Measurements from ENCODE around the gene CORO2B. TPM values are rescaled to one million over a fixed set of nuclear protein-coding genes. Genes with fewer than 3 reads are reported as not detected.

The CORO2B gene
- total RNA-seq, 4 donors from 2014 or later: 1.3 to 18.2 (median 7.0) TPM

GRCh38 chr15:68696414-68697363, 117.9 kb downstream of the CORO2B start:
- H3K27ac ChIP-seq: no peak overlapping the region
- no peak for TF ChIP-seq POLR2A (IDR thresholded peaks at IDR 0.05)
- no peaks in the 10 kb centered on the region for H3K4me1 ChIP-seq
- intact Hi-C loops (cut with DNase I; ENCODE audit: low total_unique reads): no loop called here
- no peaks in the 10 kb centered on the region for H3K27me3 ChIP-seq
- no peaks in the 10 kb centered on the region for H3K36me3 ChIP-seq
- no peak overlapping the region for H3K4me3 ChIP-seq
- no peaks in the 10 kb centered on the region for H3K9me3 ChIP-seq
- DNase-seq: no peak

GRCh38 chr15:68697711-68698690, 119.2 kb downstream of the CORO2B start:
- no peaks in the 10 kb centered on the region for H3K4me1 ChIP-seq
- H3K27me3 ChIP-seq: no peaks in the 10 kb centered on the region
- no peak for TF ChIP-seq CTCF (IDR thresholded peaks at IDR 0.05)
- TF ChIP-seq POLR2A (IDR thresholded peaks at IDR 0.05): no peak
- intact Hi-C loops (cut with DNase I; ENCODE audit: low total_unique reads): no loop called here
- peak overlapping the region in 1 of 2 donors; percentile 33 for H3K27ac ChIP-seq
- H3K4me3 ChIP-seq: no peak overlapping the region
- no peaks in the 10 kb centered on the region for H3K36me3 ChIP-seq
- DNase-seq: no peak
- no peaks in the 10 kb centered on the region for H3K9me3 ChIP-seq

GRCh38 chr15:68698708-68699107, 119.9 kb downstream of the CORO2B start:
- Histone ChIP-seq H3K4me3 (no peak overlapping the region), H3K9me3 (no peaks in the 10 kb centered on the region), H3K4me1 (no peaks in the 10 kb centered on the region), H3K36me3 (no peaks in the 10 kb centered on the region), H3K27ac (peak overlapping the region in 1 of 2 donors; percentile 85), H3K27me3 (no peaks in the 10 kb centered on the region)
- TF ChIP-seq POLR2A (IDR thresholded peaks at IDR 0.05) (no peak), CTCF (IDR thresholded peaks at IDR 0.05) (no peak)
- no peak for DNase-seq
- intact Hi-C loops (cut with DNase I; ENCODE audit: low total_unique reads): no loop called here

- Histone ChIP-seq H3K36me3 (no peaks in the 10 kb centered on the region), H3K9me3 (no peaks in the 10 kb centered on the region), H3K27ac (peak overlapping the region; percentile 85 to 93), H3K4me1 (no peaks in the 10 kb centered on the region), H3K4me3 (no peak overlapping the region), H3K27me3 (no peaks in the 10 kb centered on the region)
- no peak for TF ChIP-seq CTCF (IDR thresholded peaks at IDR 0.05)
- TF ChIP-seq POLR2A (IDR thresholded peaks at IDR 0.05): no peak
- DNase-seq: no peak
- intact Hi-C loops (cut with DNase I; ENCODE audit: low total_unique reads): no loop called here
These were observed 120.5 kb downstream of the CORO2B start for GRCh38 chr15:68699124-68699880.

- Histone ChIP-seq H3K36me3 (no peaks in the 10 kb centered on the region), H3K27ac (peak overlapping the region; percentile 85 to 93), H3K4me1 (no peaks in the 10 kb centered on the region), H3K27me3 (no peaks in the 10 kb centered on the region), H3K4me3 (no peak overlapping the region), H3K9me3 (no peaks in the 10 kb centered on the region)
- TF ChIP-seq POLR2A (IDR thresholded peaks at IDR 0.05) (no peak), CTCF (IDR thresholded peaks at IDR 0.05) (no peak)
- intact Hi-C loops (cut with DNase I; ENCODE audit: low total_unique reads): no loop called here
- DNase-seq: peak; percentile 40 to 43
These were observed 121.2 kb downstream of the CORO2B start for GRCh38 chr15:68699881-68700454.

Data from uterus (tissue), 4 donors.